Ascending aorta (tissue), 2 donors: Measurements from ENCODE around the gene ADAP1. TPM values are rescaled to one million over a fixed set of nuclear protein-coding genes. Genes with fewer than 3 reads are reported as not detected.

Experiments used
- DNase-seq, 2 donors: peaks; one replicate each; pipeline ENCODE4 v3.0.0-alpha.2; 2019; ENCODE audit warnings: low spot score in 2 of 2
- H3K27ac ChIP-seq, 2 donors: fragments of 200-600 bp; sonication (generic); one replicate each; pipeline ENCODE4 v1.5.1; 2016 to 2017; ENCODE audit warnings: mild to moderate bottlenecking in 1 of 2
- H3K27me3 ChIP-seq: fragments of 200-600 bp; sonication (generic); one replicate; pipeline ENCODE4 v1.5.1; 2017
- H3K36me3 ChIP-seq, 2 donors: fragments of 200-600 bp; sonication (generic); one replicate each; pipeline ENCODE4 v1.5.1; 2016
- H3K4me1 ChIP-seq, 2 donors: fragments of 200-600 bp; sonication (generic); one replicate each; pipeline ENCODE4 v1.5.1; 2016 to 2017; ENCODE audit warnings: mild to moderate bottlenecking in 1 of 2
- H3K4me3 ChIP-seq, 2 donors: fragments of 200-600 bp; sonication (generic); one replicate each; pipeline ENCODE4 v1.5.1; 2016 to 2017; ENCODE audit warnings: mild to moderate bottlenecking in 1 of 2
- H3K9me3 ChIP-seq, 2 donors: fragments of 200-600 bp; sonication (generic); one replicate each; pipeline ENCODE4 v1.5.1; 2016
- CTCF ChIP-seq, 3 experiments: fragments of 200-600 bp in 2 of 3; fragments of 450-650 bp in 1 of 3; sonication (generic) in 2 of 3; IDR thresholded peaks; one replicate each; pipeline ENCODE4 v1.5.1; 2016 to 2019; ENCODE audit warnings: antibody characterized with exemption in 3 of 3, mild to moderate bottlenecking in 1 of 3, moderate library complexity in 1 of 3
- intact Hi-C: fragments of 100-400 bp; cut with DNase I; formaldehyde crosslinking; loops from one replicate; pipeline ENCODE4 v1.15.1; 2023
- total RNA-seq: library from RNA; depleted of rRNA; stranded (reverse); fragments of >200 nt; gene quantifications from one replicate; pipeline ENCODE4 v1.1.0, GENCODE V29; 2016

The ADAP1 gene
- total RNA-seq, 1 donor from 2014 or later = 44.5 TPM

GRCh38 chr7:959271-959670, 4.8 kb upstream of the ADAP1 start:
- peak in 1 of 2 donors; percentile 62 for DNase-seq
- no peak for TF ChIP-seq CTCF (IDR thresholded peaks at IDR 0.05)
- Histone ChIP-seq H3K9me3 (no peaks in the 10 kb centered on the region), H3K27me3 (no peaks in the 10 kb centered on the region), H3K36me3 (no peaks in the 10 kb centered on the region), H3K4me3 (no peak overlapping the region), H3K27ac (no peak overlapping the region), H3K4me1 (peaks cover 8 to 14% of the 10 kb centered on the region in 2 donors)
- intact Hi-C loops = no loop called here

- Histone ChIP-seq H3K9me3 (no peaks in the 10 kb centered on the region), H3K36me3 (no peaks in the 10 kb centered on the region), H3K4me3 (no peak overlapping the region), H3K27ac (no peak overlapping the region), H3K27me3 (no peaks in the 10 kb centered on the region), H3K4me1 (peaks cover 9 to 11% of the 10 kb centered on the region in 2 donors)
- peak in 1 of 2 donors; percentile 55 for DNase-seq
- TF ChIP-seq CTCF (IDR thresholded peaks at IDR 0.05) = no peak
- intact Hi-C loops = no loop called here
Observed at GRCh38 chr7:958221-959200, 4.0 kb upstream of the ADAP1 start.

DNA sequence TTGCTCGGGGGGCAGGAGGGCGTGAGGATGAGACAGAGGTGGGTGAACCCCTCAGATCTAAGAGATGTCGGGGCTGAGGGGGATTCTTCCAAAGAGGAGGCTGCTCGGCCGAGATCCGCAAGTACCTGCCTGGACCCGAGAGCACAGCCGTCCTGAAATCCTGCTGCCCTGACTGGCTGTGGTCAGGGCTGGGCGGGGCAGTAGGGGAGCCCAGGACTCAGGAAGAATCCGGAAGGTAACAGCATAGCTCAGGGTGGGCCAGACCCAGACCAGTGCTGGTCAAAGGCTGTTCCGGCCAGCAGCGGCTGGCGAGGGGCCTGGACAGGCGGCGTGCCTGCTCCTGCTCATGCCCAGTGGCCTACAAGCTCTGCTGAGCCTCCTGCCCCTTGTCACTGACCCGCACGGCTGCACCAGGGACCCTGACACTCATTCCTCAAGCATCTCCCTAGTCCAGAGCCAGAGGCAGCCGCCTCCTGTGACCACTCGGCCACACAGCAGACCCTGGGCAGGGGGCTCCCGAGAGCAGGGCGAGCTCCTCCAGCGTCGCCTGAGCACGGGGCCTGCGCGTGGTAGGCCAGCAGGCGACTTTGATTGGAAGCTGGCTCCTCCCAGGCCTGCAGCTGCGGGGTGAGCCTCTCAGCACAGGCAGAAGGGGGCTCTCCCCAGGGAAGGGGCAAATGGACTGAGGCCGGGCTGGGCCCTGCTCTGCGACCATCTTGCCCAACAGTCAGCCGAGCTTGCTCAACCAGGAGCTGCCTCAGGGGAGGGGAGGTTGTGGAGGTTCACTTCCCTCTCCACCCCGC, 3.1 kb upstream of the ADAP1 start:
- H3K27ac ChIP-seq = no peak overlapping the region
- peaks cover 4 to 11% of the 10 kb centered on the region in 2 donors for H3K4me1 ChIP-seq
- H3K4me3 ChIP-seq = no peak overlapping the region
- H3K9me3 ChIP-seq = no peaks in the 10 kb centered on the region
- H3K36me3 ChIP-seq = no peaks in the 10 kb centered on the region
- peak in 1 of 2 donors; percentile 68 for DNase-seq
- intact Hi-C loops = no loop called here
- H3K27me3 ChIP-seq = no peaks in the 10 kb centered on the region
- no peak for TF ChIP-seq CTCF (IDR thresholded peaks at IDR 0.05)

GRCh38 chr7:956031-956430, 1.6 kb upstream of the ADAP1 start:
- intact Hi-C loops = no loop called here
- H3K36me3 ChIP-seq = no peaks in the 10 kb centered on the region
- H3K27ac ChIP-seq = no peak overlapping the region
- peaks cover 4 to 11% of the 10 kb centered on the region in 2 donors for H3K4me1 ChIP-seq
- no peaks in the 10 kb centered on the region for H3K27me3 ChIP-seq
- DNase-seq = peak in 1 of 2 donors; percentile 50
- no peak overlapping the region for H3K4me3 ChIP-seq
- TF ChIP-seq CTCF (IDR thresholded peaks at IDR 0.05) = no peak
- no peaks in the 10 kb centered on the region for H3K9me3 ChIP-seq

DNA sequence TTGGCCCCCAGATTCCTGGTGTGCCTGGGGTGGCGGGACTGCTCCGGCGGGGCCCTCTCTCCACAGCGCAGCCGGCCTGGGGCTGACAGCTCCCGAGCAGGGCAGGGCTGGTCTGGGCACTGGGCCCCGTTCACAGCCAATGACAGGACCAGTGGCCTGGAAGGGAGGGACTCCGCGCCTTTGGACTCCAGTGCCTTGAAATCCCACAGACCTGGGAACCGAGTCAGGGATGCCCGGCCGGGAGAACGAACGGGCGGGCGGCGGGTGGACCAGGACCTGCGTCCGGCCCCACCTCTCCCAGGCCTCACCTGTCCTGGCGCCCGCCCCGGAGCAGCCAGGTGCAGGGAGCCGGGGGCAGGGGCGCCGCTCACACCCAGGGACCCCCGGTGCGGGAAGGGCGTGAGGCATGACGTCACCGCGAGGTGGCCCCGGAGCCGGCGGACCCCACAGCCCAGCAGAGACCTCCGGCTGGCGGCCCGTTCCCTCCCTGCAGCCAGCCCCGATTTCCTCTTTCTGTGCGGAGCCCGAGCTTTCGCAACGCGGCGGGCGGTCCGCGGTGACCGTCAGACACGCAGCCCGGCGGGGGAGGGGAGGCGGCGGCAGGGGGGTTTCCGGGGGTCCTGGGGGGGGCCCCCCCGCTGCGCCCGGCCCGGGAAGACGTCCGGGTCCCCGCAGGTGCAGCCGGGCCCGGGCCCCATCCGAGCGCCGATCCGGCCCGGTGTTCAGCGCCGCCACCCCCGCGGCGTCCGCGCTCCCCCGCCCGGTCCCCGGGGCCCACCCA, 743 bp downstream of the ADAP1 start:
- peaks cover 4 to 11% of the 10 kb centered on the region in 2 donors for H3K4me1 ChIP-seq
- no peaks in the 10 kb centered on the region for H3K27me3 ChIP-seq
- peak in 1 of 2 donors; percentile 77 for DNase-seq
- H3K27ac ChIP-seq = peak overlapping the region in 1 of 2 donors; percentile 30
- intact Hi-C loops = no loop called here
- peak overlapping the region; percentile 53 to 91 for H3K4me3 ChIP-seq
- H3K9me3 ChIP-seq = no peaks in the 10 kb centered on the region
- no peak for TF ChIP-seq CTCF (IDR thresholded peaks at IDR 0.05)
- no peaks in the 10 kb centered on the region for H3K36me3 ChIP-seq
